Measurements from ENCODE around the gene EYA4. TPM values are rescaled to one million over a fixed set of nuclear protein-coding genes. Genes with fewer than 3 reads are reported as not detected.

Gene EYA4
- total RNA-seq, 4 donors from 2014 or later = 1.4 to 3.1 (median 1.6) TPM

DNA sequence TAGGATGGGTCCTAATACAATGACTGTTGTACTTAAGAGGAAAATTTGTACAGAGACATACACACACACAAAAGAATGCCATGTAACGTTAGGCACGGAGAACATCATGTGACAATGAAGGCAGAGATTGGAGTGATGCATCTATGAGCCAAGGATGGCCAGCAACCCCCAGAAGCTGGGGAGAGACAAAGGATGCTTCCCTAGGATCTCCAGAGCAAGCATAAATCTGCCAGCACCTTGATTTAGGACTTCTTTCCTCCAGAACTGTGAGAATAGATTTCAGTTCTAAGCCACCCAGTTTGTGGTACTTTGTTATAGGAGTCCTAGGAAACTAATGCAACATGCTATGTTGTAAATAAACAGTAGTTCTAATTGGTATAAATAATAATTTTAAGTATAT is 25.0 kb downstream of the EYA4 start:
- Histone ChIP-seq H3K9me3 (no peaks in the 10 kb centered on the region), H3K36me3 (no peaks in the 10 kb centered on the region), H3K4me3 (no peak overlapping the region), H3K27me3 (no peaks in the 10 kb centered on the region), H3K4me1 (no peaks in the 10 kb centered on the region), H3K27ac (no peak overlapping the region)
- TF ChIP-seq EP300 (IDR thresholded peaks at IDR 0.05) (no peak), POLR2A (IDR thresholded peaks at IDR 0.05) (no peak), POLR2AphosphoS5 (IDR thresholded peaks at IDR 0.05) (no peak), CTCF (IDR thresholded peaks at IDR 0.05) (no peak)
- ATAC-seq = no peak
- WGBS, 2 donors (ENCODE audit: low coverage in 1 of 2) = 74 to 88% methylated on average over 2 of the region's 2 CpGs

DNA sequence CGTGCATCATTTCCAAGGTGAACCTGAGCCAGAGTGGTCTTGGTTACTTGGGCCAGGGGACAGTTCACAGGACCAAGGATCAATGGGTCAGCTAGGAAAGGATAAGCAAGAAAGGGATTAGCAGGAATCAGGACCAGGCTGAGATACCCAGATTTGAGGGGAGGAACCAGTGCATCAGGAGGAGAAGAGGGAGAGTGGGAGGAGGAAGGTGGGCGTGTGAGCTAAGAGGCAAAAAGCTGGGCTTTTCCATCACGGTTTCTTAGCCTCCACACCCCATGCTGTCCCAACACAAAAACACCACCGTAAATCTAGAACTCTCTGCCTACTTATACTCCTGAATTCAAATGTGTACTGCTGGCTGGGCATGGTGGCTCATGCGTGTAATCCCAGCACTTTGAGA is 27.5 kb downstream of the EYA4 start:
- H3K9me3 ChIP-seq = no peaks in the 10 kb centered on the region
- WGBS, 2 donors (ENCODE audit: low coverage in 1 of 2) = 80 to 85% methylated on average over 4 to 5 of the region's 5 CpGs

GRCh38 chr6:133274813-133275212 is 33.7 kb downstream of the EYA4 start:
- Histone ChIP-seq H3K9me3 (no peaks in the 10 kb centered on the region), H3K4me3 (no peak overlapping the region), H3K27ac (no peak overlapping the region), H3K27me3 (no peaks in the 10 kb centered on the region), H3K4me1 (no peaks in the 10 kb centered on the region), H3K36me3 (no peaks in the 10 kb centered on the region)
- TF ChIP-seq POLR2A (IDR thresholded peaks at IDR 0.05) = no peak
- ATAC-seq = no peak
- 77 to 87% methylated on average over 4 of the region's 4 CpGs for WGBS, 2 donors (ENCODE audit: low coverage in 1 of 2)

More for the DNA sequence above, 27.5 kb downstream of the EYA4 start:
- Histone ChIP-seq H3K27me3 (no peaks in the 10 kb centered on the region), H3K4me3 (no peak overlapping the region), H3K27ac (no peak overlapping the region), H3K36me3 (no peaks in the 10 kb centered on the region), H3K4me1 (no peaks in the 10 kb centered on the region)
- no peak for TF ChIP-seq POLR2A (IDR thresholded peaks at IDR 0.05)
- no peak for TF ChIP-seq POLR2AphosphoS5 (IDR thresholded peaks at IDR 0.05)
- TF ChIP-seq CTCF (IDR thresholded peaks at IDR 0.05) = no peak
- TF ChIP-seq EP300 (IDR thresholded peaks at IDR 0.05) = no peak
- no peak for ATAC-seq

DNA sequence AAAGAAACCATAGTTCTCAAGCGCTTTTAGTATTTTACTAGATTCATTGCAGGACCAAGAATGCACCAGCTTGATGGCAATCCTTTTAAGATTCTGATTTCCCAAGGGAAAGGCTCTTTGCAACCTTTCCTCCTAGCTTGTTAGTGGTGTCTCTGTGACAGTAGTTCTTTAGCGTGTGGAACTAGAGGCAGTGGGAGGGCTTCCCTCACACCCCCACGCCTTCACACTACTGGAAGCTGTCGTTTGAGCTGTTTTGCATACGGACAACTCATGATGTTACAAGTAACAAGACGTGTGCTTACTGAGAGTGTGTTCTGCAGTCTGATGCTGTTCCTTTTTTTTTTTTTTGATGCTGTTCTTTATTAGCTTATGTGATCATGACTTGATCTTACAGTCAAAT is 34.1 kb downstream of the EYA4 start:
- no peaks in the 10 kb centered on the region for H3K36me3 ChIP-seq
- no peaks in the 10 kb centered on the region for H3K9me3 ChIP-seq
- no peak overlapping the region for H3K4me3 ChIP-seq
- H3K27ac ChIP-seq = no peak overlapping the region
- TF ChIP-seq EP300 (IDR thresholded peaks at IDR 0.05) = no peak
- TF ChIP-seq CTCF (IDR thresholded peaks at IDR 0.05) = no peak
- TF ChIP-seq POLR2AphosphoS5 (IDR thresholded peaks at IDR 0.05) = no peak
- TF ChIP-seq POLR2A (IDR thresholded peaks at IDR 0.05) = no peak
- no peak for ATAC-seq
- no peaks in the 10 kb centered on the region for H3K27me3 ChIP-seq
- H3K4me1 ChIP-seq = no peaks in the 10 kb centered on the region
- 39 to 83% methylated on average over 1 to 6 of the region's 6 CpGs for WGBS, 2 donors (ENCODE audit: low coverage in 1 of 2)

DNA sequence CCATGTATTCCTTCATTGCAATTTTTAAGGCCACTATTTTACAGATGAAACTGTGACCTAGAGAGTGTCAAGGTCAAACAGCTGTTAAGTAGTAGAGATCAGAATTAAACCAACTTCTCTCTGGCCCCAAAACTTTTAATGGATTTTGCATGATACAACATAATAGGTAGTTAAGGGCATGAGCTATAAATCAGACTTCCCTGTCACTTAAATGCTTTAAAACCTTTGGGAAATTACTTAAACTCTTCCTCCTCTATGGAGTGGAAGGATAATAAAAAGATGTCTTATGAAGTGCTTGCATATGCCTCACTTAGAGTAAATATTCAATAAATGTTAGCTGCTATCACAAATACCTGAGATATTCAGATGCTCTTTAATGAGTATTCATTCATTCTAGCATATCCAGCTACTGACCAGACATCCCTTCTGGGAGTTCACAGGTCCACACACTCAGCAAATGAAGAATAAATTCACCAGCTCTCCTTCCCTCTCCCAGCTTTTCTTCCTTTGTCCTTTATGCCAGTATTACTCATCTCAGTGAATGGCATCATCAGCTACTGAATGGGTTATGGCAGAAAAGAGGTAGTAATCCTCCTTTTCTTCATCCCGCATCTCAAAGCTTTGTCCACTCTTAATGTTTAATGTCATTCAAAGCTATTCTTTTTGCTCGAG is 36.2 kb downstream of the EYA4 start:
- H3K9me3 ChIP-seq = no peaks in the 10 kb centered on the region
- no peak overlapping the region for H3K4me3 ChIP-seq
- no peaks in the 10 kb centered on the region for H3K36me3 ChIP-seq
- H3K27ac ChIP-seq = no peak overlapping the region
- WGBS, 2 donors (ENCODE audit: low coverage in 1 of 2) = 80% methylated on average over 2 of the region's 2 CpGs; no CpG with 5 or more reads in 1 of the 2 donors
- ATAC-seq = no peak
- H3K4me1 ChIP-seq = no peaks in the 10 kb centered on the region
- TF ChIP-seq CTCF (IDR thresholded peaks at IDR 0.05) (no peak), POLR2AphosphoS5 (IDR thresholded peaks at IDR 0.05) (no peak), POLR2A (IDR thresholded peaks at IDR 0.05) (no peak)
- no peaks in the 10 kb centered on the region for H3K27me3 ChIP-seq
